Midbrain (tissue), 1 donor: ENCODE results near the gene AFF3.

Experiments used
- DNase-seq: peaks from one replicate; lab custom pipeline; 2025; lab: John Stamatoyannopoulos, UW

The AFF3 gene

DNA sequence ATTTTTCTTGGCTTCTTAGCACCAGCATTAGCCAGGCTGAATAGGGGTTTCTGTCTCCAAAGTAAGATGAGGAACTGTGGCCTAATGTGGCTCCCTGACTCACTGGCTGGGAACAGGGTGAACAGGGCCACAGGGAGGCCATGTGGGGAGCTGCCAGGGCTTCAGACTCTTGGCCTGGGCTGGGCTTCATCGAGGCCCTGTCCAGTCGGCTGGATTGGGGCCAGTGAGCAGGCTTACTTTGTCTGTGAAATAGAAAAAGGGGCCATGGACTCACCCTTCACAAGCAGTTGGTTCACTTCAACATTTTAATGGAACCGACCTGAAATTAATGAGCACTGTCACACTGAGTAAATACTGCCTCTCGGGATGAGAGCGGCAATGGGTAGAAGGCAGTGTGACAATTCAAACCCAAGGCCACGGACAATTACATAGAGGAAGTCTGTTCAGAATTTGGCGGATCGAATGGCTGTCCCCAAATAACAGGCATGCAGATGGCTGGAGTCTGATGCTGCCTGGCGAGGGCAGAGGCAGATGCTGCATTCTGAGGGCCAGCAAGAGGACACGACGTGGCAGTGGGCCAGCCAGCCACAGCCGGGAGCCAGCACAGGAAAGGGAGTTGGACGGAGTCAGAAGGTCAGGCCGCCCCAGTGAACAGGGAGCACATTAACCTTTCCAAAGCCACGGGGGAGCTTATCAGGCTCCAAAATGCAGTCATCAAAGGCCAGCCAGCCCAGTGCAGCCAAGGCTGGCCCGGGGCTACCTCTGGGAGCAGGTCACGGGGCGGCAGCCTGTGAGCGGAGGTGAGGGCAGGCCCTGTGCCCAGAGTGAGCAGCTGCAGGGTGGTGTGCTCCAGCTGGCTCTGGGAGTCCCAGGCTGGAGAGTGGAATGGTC, 506.0 kb downstream of the AFF3 start:
- DNase-seq: peak; percentile 33

DNA sequence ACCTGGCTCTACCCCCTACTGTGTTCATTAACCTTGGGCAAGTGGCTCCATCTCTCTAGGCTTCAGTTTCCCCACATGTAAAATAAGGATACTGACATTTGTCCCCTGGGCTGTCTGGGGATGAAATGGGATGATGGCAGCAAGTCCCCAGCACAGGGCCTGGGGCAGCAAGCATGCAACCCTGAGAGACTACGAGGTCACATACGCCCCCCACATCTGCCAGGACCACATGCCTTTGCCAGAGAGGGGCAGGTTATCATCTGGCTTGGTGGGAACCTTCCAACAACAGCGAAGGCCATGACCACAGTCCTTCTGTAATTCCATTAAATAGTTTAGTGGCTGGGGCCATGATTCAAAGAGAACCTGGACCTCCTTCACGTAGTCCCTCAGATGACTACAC, 506.7 kb downstream of the AFF3 start:
- DNase-seq: no peak

DNA sequence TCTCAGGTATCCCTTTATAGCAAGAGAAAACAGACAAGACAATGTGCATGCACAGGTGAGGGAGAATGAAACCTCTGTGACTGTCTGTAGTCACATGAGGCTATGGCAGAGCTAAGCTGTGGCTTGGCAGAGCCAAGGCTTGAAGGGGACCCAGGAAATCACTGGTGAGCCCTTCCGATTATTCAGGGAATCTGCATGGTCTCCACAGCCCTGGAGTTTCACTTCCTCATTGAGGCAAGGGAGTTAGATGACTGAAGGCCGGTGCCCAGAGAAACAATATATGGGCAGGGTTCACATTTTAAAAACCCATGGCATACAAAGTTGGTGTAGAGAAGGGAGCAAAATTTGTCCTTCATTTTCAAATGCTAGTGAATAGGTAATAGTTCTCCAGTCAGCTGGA, 508.2 kb downstream of the AFF3 start:
- DNase-seq: no peak

DNA sequence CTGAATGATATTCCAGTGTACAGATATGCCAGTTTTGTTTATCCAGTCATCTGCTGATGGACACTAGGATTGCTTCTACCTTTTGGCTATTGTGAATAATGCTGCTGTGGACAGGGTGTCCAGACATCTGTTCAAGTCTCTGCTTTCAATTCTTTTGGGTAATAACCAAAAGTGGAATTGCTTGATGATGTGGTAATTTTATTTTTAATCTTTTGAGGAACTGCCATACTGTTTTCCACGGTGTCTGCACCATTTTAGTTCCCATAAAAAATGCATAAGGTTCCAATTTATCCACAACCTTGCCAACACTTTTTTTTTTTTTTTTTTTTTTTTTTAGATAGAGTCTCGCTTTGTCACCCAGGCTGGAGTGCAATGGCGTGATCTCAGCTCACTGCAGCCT, 510.7 kb downstream of the AFF3 start:
- DNase-seq: no peak

DNA sequence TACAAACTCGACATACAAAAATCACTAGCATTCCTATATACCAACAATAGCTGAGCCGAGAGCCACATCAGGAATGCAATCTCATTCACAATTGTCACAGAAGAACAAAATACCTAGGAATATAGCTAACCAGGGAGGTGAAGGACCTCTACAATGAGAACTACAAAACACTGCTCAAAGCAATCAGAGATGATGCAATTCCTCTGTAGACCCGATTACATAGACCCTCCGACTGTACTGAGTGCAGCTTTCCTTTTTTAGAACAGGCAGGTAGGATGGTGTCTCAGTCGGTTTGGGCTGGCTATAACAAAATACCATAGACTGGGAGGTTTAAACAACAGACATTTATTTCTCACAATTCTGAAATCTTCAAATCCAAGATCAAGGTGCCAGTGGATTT, 513.1 kb downstream of the AFF3 start:
- DNase-seq: no peak

DNA sequence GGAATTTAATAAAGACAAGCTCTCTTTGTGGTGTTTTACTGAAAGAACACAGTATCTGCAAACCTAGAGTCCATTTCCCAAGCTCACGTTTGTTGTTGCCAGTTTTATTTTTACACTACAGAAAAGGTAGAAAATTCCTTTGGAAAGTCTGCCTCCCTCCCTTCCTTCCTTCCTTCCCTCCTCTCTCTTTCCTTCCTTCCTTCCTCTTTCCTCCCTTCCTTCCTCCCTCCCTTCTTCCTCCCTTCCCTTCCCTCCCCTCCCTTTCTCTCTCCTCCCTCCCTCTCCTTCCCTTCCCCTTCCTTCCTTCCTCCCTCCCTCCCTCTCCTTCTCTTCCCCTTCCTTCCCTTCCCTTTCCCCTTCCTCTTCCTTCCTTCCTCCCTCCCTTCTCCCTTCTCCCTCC, 516.2 kb downstream of the AFF3 start:
- no peak for DNase-seq

DNA sequence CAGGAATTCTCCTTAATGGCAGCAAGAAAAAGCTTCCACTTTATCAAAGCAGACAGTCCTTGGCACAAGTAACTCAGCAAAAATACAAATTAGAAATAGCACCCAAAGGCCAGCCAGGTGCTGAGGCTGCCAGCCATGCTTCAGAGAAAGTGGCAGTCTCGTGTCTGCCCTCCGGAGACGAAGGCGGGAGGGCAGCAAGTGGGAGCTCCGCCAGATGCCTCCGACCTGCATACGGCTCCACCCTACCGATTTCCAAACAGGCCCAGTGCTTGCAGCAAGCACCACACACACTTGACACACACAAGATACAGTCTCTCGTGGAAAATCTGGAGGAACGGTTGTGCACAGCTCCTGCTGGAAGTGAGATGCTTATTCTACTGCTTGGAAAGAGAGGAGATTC, 517.7 kb downstream of the AFF3 start:
- no peak for DNase-seq

DNA sequence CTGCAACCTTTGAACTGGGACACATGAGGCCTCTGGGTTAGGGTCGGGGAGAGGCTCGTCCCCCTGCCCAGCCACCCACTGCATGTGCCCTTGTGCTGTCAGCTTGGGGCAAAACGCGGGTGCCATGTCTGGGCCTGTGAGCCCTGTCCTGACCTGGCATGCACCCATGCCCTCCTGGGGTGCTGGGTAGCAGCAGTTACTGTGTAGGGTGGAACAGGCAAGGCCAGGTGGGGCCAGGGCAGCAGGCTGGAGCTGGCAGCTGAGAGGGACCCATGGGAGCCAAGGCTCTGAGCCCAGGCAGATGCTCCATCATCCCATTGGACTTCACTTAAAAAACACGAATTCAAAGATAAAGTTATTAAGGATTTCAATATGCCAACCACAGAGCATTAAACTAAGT, 518.8 kb downstream of the AFF3 start:
- DNase-seq: no peak

DNA sequence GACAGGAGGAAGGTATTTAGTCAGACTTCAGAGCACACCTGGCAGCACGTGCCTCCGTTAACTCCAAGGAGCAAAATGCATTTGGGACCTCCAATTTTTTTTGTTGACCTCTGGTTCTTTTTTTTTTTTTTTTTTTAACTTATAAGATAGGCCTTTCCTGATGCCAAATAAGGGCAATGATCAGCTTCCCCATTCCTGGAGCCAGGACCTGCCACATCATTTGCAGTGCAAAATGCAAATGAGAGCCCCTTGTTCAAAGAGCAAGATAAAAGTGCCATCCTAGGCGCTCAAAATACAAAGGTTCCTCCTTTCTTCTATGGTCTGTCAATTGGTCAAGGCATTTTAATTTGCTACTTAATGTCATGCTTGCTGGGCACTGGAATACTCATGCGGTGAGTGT, 519.4 kb downstream of the AFF3 start:
- DNase-seq: no peak

DNA sequence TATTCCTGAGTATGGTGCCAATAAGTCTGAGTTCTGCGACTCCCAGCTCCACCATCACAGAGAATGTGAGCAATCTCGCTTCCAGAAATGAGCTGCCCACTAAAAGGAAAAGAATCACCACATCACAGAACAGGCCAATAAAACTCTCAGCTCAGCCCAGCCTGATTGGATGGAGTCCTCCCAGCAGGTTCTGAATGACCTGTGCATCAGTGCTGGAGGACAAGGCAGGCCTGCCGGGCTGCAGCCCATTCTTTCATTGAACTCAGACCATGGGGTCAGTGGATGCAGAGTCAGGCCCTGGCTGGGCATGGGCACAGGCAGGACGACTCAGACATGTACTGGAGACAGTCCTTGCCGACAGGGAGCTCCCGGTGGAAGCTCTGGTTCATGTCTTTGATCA, 519.9 kb downstream of the AFF3 start:
- no peak for DNase-seq

DNA sequence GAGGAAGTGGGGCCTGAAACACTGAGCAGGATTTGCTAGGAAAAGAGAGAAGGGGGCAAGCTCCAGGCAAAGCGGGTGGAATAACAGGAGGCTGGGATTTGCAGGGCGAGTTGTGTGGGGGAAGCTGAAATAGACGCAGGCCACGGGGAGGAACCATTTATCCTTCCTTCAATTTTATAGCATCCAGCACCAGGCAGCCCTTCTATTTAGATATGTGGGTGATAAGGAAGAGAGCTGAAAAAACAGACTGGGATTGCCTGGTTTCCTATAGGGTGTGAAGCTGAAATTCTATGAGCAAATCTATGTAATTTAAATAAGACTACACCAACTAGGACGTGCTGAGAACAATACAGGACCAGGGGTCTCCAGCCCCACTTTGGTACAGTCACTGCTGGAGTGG, 520.6 kb downstream of the AFF3 start:
- DNase-seq: no peak

DNA sequence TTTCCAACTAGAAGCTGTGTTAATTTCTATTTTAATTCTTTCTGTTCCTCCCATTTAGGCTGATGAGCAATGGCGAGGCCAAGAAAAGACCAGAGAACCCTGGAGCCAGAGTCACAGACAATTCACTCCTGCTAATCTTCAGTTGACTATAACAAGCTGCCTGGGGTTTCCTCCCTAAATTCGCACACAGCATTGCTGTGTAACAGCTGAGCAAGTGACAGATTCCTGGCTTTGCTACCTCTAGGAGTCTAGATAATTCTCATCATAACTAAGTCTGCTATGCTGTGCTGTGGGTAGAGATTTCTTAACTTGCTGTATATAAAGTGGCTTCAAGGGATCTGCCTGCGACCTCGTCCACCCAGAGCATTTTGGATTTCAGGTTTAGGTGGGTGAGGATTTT, 521.3 kb downstream of the AFF3 start:
- no peak for DNase-seq

DNA sequence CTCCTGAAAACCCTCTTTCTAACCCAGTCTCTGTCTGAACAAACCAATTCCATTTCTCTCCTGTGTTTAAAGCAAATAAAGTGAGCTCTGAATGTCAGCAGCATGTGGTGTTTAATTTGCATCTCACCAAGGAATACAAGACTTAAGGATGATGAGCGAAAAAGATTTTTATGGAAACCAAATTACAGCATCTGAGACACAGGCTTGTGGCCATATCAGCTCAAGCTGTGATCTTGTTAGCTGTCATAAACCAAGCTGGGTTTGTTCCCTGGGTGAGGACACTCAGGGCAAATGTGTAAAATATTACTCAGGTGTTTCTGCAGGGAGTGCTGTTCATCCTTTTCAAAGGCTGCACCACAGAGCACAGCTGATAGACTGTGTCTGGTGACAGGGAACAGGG, 523.2 kb downstream of the AFF3 start:
- DNase-seq: no peak

DNA sequence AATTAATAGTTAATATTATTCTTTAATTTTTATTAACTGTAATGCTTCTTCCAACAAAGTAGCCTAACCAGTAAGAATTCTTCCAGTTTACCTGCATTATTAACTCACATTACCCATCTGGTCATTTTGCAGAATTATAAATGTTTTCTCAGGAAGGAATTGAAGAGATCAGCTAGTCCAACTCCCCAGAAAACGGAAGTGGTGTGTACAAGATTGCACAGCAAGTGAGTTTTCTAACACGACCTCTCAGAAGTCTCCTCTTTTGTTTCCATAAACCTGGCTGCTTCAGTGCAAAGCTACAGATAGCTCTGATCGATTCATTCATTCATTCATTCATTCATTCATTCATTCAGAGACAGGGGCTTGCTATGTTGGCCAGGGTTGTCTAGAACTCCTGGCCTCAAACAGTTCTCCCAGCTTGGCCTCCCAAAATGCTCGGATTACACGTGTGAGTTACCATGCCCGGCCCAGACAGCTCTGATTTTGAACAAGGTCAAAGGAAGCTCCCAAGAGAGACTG, 523.8 kb downstream of the AFF3 start:
- DNase-seq: no peak

DNA sequence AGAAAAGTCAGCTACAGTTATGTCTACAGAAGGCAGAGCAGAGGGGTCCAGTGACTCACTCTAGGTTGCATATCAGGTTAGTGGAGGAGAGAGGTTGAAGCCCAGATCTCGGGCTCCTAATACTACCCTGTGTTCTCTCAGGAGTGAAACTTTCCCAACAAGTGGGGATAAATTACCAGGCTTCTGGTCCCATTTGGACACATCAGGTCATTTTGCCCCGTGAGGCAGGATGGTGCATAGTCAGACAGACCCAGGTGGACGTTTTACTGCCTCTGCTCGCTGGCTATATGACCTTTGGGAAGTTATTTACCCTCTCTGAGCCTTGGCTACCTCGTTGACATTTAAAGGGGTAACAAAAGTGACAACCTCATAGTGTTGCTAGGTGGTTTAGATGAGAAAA, 524.6 kb downstream of the AFF3 start:
- DNase-seq: no peak

DNA sequence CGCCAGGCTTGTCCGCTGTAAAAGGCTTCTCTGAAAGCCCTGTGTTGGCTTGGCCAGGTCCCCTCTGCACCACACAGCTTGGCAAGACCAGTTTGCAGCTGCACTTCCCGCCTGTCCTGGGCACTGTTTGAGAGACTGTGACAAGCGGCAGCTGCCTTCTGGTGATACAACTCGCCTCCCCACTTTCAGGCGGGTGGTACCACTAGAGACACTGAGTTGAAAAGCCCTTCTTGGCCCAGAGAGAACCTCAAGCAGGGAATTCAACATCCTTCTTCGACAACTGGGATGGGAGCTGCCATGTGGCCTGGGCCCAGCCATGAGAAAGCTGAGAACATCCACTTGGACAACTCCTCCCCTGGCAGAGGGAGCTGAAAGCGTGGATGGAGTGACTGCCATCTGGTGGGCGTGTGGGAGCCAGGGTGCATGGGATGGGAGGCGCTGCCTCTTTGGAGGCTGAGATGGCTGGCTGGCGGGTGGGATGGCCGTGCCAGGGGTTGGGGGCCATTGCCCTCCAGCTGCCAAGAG, 527.1 kb downstream of the AFF3 start:
- DNase-seq: peak; percentile 40

DNA sequence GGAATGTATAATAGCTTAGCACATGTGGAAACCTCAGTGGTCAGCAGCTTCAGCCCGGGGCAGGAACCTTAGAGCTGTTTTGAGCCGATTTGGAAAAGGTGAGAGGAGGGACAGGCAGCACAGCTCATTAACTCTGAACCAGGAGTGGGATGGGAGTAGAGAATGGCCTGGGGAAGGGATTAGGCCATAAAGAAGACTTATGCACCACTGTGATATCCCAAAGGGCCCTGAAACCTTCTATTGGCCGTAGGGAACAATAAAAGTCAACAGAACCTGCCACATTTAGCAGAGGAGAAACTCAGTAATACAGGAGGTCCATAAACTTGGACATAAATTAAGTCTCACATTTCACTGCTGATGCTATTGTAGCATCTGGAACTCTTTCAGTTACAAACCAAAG, 528.4 kb downstream of the AFF3 start:
- no peak for DNase-seq

DNA sequence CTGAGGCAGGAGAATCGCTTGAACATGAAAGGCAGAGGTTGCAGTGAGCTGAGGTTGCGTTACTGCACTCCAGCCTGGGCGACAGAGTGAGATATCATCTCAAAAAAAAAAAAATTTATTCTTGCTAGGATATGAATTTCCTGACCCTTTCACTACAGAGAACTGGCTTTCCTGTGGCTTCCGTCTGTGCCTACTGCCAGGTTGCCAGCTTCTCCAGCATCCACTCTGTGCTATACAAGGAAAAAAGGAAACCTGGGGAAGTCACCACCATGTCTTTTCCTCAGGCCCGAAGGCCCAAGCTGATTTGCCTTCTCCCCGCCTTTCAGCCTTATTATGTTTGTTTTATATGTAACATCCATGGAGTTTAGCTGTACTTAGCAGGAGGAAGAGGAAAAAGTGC, 530.6 kb downstream of the AFF3 start:
- no peak for DNase-seq

DNA sequence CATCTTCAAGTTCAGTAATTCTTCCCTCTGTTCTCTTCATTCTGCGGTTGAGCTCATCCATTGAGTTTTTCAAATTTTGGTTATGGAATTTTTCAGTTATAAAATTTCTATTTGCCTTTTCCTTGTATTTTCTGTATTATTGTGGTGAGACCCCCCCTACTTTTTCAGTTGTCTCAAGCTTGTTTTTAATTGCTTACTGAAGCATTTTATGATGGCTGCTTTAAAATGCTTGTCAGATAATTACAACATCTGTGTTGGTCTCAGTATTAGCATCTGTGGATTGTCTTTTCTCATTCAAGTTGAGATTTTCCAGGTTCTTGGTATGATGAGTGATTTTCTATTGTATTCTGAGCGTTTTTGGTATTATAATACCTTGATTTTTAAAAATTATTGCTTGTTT, 531.4 kb downstream of the AFF3 start:
- DNase-seq: no peak

DNA sequence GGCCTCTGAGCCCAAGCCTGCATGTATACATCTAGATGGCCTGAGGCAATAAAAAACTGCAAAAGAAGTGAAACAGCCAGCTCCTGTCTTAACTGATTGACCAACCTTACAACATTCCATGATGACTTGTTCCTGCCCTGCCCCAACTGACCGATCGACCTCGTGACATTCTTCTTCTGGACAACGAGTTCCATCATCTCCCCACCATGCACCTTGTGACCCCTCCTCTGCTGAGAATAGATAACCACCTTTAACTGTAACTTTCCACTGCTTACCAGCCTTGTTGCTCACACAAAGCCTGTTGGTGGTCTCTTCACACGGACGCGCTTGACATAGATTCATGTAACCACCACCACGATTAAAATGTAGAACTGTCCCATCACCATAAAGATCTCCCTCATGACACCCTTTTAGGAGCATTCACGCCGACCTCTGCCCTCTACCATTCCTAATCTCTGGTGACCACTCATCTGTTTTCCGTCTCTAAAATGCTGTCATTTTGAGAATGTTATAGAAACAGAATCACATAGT, 532.5 kb downstream of the AFF3 start:
- no peak for DNase-seq

DNA sequence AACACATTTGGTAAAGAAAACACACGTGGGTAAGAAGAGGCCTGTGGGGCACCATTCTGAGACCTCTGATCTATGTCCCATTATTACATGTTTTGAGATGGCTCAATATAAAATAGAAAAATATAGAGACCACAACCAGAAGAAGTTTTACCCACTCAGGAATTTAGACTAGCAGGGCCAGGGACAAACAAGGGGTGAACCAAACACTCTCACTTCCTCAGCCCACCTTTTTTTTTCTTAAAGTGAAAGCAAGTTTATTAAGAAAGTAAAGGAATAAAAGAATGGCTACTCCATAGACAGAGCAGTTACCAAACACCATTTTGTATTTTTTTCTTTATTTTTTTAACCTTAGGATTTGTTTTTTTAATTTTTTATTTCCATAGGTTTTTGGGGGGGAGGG, 533.5 kb downstream of the AFF3 start:
- DNase-seq: no peak

DNA sequence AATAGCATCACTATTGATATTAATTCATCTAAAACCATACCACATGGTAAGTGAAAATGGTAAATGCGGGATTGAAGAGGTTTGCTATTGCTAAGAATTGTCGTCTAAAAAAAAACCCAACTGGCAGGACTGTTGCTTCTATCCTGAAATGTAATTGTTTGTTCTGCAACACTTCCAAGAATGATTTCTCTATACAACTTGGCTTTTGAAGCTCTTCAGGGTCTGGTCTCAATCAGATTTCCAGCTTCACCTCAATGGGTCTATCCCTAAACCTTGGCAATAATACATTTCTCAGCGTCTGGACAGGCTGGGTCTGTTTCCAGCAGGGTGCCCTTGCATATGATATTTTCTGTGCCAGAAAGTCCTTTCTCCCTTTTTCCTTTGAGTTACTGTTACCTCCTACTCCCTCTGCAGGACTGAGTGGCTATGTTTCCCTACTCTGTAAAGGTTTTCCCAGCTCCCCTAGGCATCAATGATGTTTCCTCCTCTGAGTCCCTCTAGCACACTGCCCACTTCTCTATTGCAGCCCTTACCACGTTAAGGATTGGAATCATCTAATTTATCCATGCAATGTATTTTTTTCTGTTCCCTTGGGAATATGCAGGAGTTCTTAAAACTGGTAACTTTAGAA, 534.4 kb downstream of the AFF3 start:
- DNase-seq: no peak

DNA sequence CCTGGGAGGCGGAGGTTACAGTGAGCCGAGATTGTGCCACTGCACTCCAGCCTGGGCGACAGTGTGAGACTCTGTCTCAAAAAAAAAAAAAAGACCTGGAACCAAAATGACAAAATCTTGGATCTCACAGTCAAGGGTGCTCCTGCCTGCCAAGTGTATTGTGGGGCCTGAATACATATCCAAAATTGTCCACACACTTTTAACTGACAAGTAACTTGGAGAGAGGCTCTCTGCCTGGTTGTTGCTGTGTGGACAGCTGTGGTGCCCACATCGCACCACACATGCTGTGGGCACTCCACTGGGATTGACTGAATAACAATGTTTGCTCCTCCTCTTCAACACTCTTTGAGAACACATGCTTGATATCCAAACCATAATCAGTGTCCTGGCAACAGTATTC, 534.9 kb downstream of the AFF3 start:
- DNase-seq: no peak
